Esophagus squamous epithelium (tissue), 5 donors: ENCODE data around the gene ARL6IP6. TPM values are rescaled to one million over a fixed set of nuclear protein-coding genes. Genes with fewer than 3 reads are reported as not detected.
A peak's percentile ranks its signal among the peaks of the same experiment; 100 is the strongest.
"Not testable (repeated sequence)": the region's sequence is repeated elsewhere in the genome, so short reads cannot be mapped to it uniquely, and the experiment has no call there.

ENCODE experiments used
- DNase-seq: peaks from one replicate; lab custom pipeline; 2025; lab: John Stamatoyannopoulos, UW
- H3K27ac ChIP-seq, 4 donors: fragments of 200-600 bp; sonication (generic); one replicate each; pipeline ENCODE4 v1.5.1; 2016 to 2019; ENCODE audit warnings: mild to moderate bottlenecking in 1 of 4
- H3K27me3 ChIP-seq, 4 donors: fragments of 200-600 bp; sonication (generic); 1 replicate in 3 of 4; 2 replicates in 1 of 4; pipeline versions ENCODE4 v1.5.1 to v1.6.0; 2017 to 2021; ENCODE audit warnings: antibody characterized with exemption in 1 of 4
- H3K36me3 ChIP-seq, 3 donors: fragments of 200-600 bp; sonication (generic); one replicate each; pipeline ENCODE4 v1.5.1; 2016 to 2019
- H3K4me1 ChIP-seq, 3 donors: fragments of 200-600 bp; sonication (generic); one replicate each; pipeline ENCODE4 v1.5.1; 2017 to 2019
- H3K4me3 ChIP-seq, 4 donors: fragments of 200-600 bp; sonication (generic); 1 replicate in 3 of 4; 2 replicates in 1 of 4; pipeline ENCODE4 v1.5.1; 2016 to 2019; ENCODE audit warnings: mild to moderate bottlenecking in 2 of 4, moderate library complexity in 1 of 4
- H3K9me3 ChIP-seq, 3 donors: fragments of 200-600 bp; sonication (generic); one replicate each; pipeline ENCODE4 v1.5.1; 2016 to 2019
- CTCF ChIP-seq, 6 experiments: fragments of 450-650 bp in 4 of 6; fragments of 200-600 bp in 2 of 6; sonication (generic) in 2 of 6; IDR thresholded peaks; one replicate each; pipeline ENCODE4 v1.5.1; 2016 to 2019; ENCODE audit warnings: antibody characterized with exemption in 6 of 6, mild to moderate bottlenecking in 4 of 6, moderate library complexity in 4 of 6
- POLR2A ChIP-seq, 4 donors: fragments of 450-650 bp; IDR thresholded peaks; one replicate each; pipeline ENCODE4 v1.6.1; 2017; ENCODE audit warnings: antibody characterized with exemption in 4 of 4, mild to moderate bottlenecking in 4 of 4, moderate library complexity in 3 of 4
- WGBS, 2 donors: methylation state at CpG; one replicate each; pipeline ENCODE4 v1.1.5; 2018; 5-methylcytosine and 5-hydroxymethylcytosine counted together
- intact Hi-C: fragments of 100-400 bp; cut with DNase I; formaldehyde crosslinking; loops from one replicate; pipeline ENCODE4 v1.15.0; 2022
- total RNA-seq, 4 donors: library from RNA; depleted of rRNA; stranded (reverse); fragments of >200 nt; gene quantifications; one replicate each; pipeline ENCODE4 v1.1.0, GENCODE V29; 2016
- donor health status: DM: yes; HTN: yes; CAD: no.

ARL6IP6 gene
- total RNA-seq, 4 donors from 2014 or later, result 7.7 to 24.2 (median 19.0) TPM

DNA sequence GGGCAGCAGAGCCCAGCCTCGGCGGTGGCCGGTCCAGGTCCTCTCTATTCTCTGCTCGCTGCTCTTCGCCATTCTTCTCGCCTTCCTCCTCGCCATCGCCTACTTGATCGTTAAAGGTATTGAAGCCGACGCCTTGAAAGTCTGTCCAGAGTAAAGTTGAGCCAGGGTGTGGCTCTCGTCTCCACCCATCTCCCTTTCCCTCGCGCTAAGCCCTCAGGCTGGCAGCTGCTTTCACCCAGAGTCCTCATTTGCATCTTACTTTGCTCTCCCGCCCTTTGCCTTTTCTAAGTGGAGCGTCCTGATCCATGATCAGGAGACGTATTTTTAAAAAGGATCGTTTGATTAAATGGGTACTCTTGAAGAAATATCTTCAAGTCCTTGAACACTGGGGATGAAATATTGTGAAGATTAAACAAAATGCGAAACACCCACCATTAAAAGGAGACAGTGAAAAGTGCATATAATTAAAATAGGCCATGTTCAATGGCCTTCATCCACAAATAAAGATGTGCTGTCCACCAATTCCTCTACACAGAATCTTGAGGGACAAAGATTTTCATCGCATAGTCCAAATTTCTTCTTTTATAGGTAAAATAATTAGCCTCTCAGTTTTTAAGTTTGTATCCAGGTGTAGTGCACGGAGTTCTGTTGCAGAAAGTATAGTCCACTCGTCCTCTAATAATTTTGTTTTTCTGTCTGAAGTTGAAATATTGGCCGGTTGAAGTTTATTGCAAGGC lies 657 bp downstream of the ARL6IP6 start:
- peaks cover 4 to 67% (median 27%) of the 10 kb centered on the region in 3 donors for H3K4me1 ChIP-seq
- no peaks in the 10 kb centered on the region for H3K9me3 ChIP-seq
- DNase-seq, result no peak
- H3K36me3 ChIP-seq, result peaks cover 0 to 28% (median 0%) of the 10 kb centered on the region in 3 donors
- H3K4me3 ChIP-seq, result peak overlapping the region; percentile 60 to 94 (median 85)
- intact Hi-C loops, result no loop called here
- no peaks in the 10 kb centered on the region for H3K27me3 ChIP-seq
- H3K27ac ChIP-seq, result peak overlapping the region; percentile 97 to 100 (median 98)
- 1 to 2% methylated on average over 22 to 23 of the region's 23 CpGs for WGBS, 2 donors
- no peak for TF ChIP-seq CTCF (IDR thresholded peaks at IDR 0.05)
- TF ChIP-seq POLR2A (IDR thresholded peaks at IDR 0.05), result no peak

DNA sequence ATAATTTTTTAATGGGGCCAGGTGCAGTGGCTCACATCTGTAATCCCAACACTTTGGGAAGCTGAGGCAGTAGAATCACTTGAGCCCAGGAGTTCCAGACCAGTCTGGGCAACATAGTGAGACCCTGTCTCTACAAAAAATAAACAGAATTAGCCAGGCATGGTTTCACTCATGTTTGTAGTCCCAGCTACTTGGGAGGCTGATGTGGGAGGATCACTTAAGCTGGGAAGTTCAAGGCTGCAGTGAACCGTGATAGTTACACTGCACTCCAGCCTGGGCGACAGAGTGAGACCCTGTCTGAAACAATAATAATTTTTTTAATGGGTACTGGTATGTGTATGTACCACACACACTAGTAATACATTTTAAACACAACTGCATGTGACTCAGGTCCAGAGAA lies 2.4 kb downstream of the ARL6IP6 start:
- Histone ChIP-seq H3K36me3 (peaks cover 0 to 14% (median 0%) of the 10 kb centered on the region in 3 donors), H3K9me3 (no peaks in the 10 kb centered on the region)
- WGBS, 2 donors, result 64 to 71% methylated on average over 2 of the region's 2 CpGs

DNA sequence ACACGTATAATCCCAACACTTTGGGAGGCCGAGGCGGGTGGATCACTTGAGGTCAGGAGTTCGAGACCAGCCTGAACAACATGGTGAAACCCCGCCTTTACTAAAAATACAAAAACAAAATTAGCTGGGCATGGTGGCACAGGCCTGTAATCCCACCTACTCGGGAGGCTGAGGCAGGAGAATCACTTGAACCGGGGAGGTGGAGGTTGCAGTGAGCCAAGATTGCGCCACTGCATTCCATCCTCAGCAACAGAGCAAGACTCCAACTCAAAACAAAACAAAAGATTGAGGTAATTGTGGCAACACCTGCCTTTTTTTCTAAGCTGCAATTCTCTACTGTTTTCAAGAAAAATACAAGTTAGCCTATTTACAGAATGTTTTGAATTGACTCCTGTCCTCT lies 4.2 kb downstream of the ARL6IP6 start:
- H3K36me3 ChIP-seq, result peaks cover 0 to 14% (median 0%) of the 10 kb centered on the region in 3 donors
- DNase-seq, H3K4me3 ChIP-seq, H3K9me3 ChIP-seq, intact Hi-C loops, H3K27ac ChIP-seq, H3K27me3 ChIP-seq: not testable (repeated sequence)
- peaks cover 4 to 44% (median 10%) of the 10 kb centered on the region in 3 donors for H3K4me1 ChIP-seq
- 84 to 87% methylated on average over 7 to 8 of the region's 8 CpGs for WGBS, 2 donors

More for the DNA sequence above, 2.4 kb downstream of the ARL6IP6 start:
- TF ChIP-seq POLR2A (IDR thresholded peaks at IDR 0.05) (no peak), CTCF (IDR thresholded peaks at IDR 0.05) (no peak)
- no peaks in the 10 kb centered on the region for H3K27me3 ChIP-seq
- no peak overlapping the region for H3K4me3 ChIP-seq
- no peak for DNase-seq
- no peak overlapping the region for H3K27ac ChIP-seq
- intact Hi-C loops, result no loop called here
- peaks cover 4 to 54% (median 17%) of the 10 kb centered on the region in 3 donors for H3K4me1 ChIP-seq

GRCh38 chr2:152723918-152724317 lies 5.5 kb downstream of the ARL6IP6 start:
- no peak for DNase-seq
- Histone ChIP-seq H3K9me3 (no peaks in the 10 kb centered on the region), H3K36me3 (peaks cover 0 to 14% (median 0%) of the 10 kb centered on the region in 3 donors), H3K4me1 (peaks cover 4 to 44% (median 10%) of the 10 kb centered on the region in 3 donors), H3K27ac (no peak overlapping the region), H3K27me3 (no peaks in the 10 kb centered on the region), H3K4me3 (no peak overlapping the region)
- intact Hi-C loops, result no loop called here
- 94 to 100% methylated on average over 1 of the region's 1 CpG for WGBS, 2 donors
- no peak for TF ChIP-seq CTCF (IDR thresholded peaks at IDR 0.05)
- TF ChIP-seq POLR2A (IDR thresholded peaks at IDR 0.05), result no peak

GRCh38 chr2:152729844-152730243 lies 11.4 kb downstream of the ARL6IP6 start:
- H3K27ac ChIP-seq, result no peak overlapping the region
- no peaks in the 10 kb centered on the region for H3K27me3 ChIP-seq
- WGBS, 2 donors, result 51 to 66% methylated on average over 2 of the region's 2 CpGs
- no peak for DNase-seq
- H3K9me3 ChIP-seq, result no peaks in the 10 kb centered on the region
- H3K36me3 ChIP-seq, result peaks cover 0 to 6% (median 0%) of the 10 kb centered on the region in 3 donors
- TF ChIP-seq CTCF (IDR thresholded peaks at IDR 0.05) (no peak), POLR2A (IDR thresholded peaks at IDR 0.05) (no peak)
- H3K4me3 ChIP-seq, result no peak overlapping the region
- peaks cover 0 to 18% (median 3%) of the 10 kb centered on the region in 3 donors for H3K4me1 ChIP-seq
- intact Hi-C loops, result no loop called here
